Panc1 (cell line): ENCODE results near the gene COL5A1.

Experiments
- CTCF ChIP-seq: fragments of 450-650 bp; IDR thresholded peaks from 2 replicates; pipeline ENCODE4 v1.5.1; 2017; ENCODE audit warnings: mild to moderate bottlenecking
- POLR2AphosphoS5 ChIP-seq: IDR thresholded peaks from 2 replicates; pipeline ENCODE4 v1.6.1; 2012; ENCODE audit warnings: mild to moderate bottlenecking, low read depth, low read length, moderate library complexity

DNA sequence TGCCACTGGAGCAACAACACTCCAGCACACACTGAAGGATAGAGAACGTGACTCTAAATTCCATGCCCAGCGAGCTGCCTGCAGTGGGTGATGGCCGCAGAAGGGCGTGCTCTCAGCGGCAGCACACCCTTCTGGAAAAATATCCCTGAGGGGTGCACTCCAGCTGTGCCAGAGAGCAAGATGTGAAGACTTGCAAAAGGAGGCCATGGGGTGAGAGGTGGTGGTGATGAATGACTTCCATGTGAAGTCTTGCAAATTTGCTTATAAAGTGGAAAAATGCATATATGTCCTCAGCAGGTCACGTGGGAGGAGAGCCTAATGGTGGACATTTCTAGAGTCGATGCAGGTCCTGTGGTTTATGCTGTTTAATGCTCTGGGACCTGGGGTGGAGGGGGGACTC is 39.8 kb upstream of the COL5A1 start:
- TF ChIP-seq CTCF (no peak), POLR2AphosphoS5 (no peak)
